HEK293 (cell line): ENCODE measurements around the gene EPHX1.

Source experiments
- ZNF544 ChIP-seq: fragments of 450-650 bp; formaldehyde crosslinking; IDR thresholded peaks from 2 replicates; pipeline ENCODE4 v1.5.0; 2017; ENCODE audit warnings: missing biosample characterization, missing genetic modification characterization
- ZNF555 ChIP-seq: fragments of 450-650 bp; formaldehyde crosslinking; conservative IDR thresholded peaks from 2 replicates; pipeline ENCODE4 v1.5.1; 2017; ENCODE audit warnings: missing biosample characterization, mild to moderate bottlenecking, missing genetic modification characterization, inconsistent platforms
- TF ChIP-seq, protein P1 (sequence below): fragments of 450-650 bp; formaldehyde crosslinking; optimal IDR thresholded peaks from 2 replicates; pipeline ENCODE3; 2016; ENCODE audit warnings: missing biosample characterization, mild to moderate bottlenecking, missing genetic modification characterization
- TF ChIP-seq, protein P2 (sequence below): fragments of 450-650 bp; formaldehyde crosslinking; IDR thresholded peaks from 2 replicates; pipeline ENCODE4 v1.5.1; 2016; ENCODE audit warnings: missing biosample characterization, missing genetic modification characterization
- TF ChIP-seq, protein P3 (sequence below): fragments of 450-650 bp; formaldehyde crosslinking; IDR thresholded peaks from 2 replicates; pipeline ENCODE4 v1.5.1; 2016; ENCODE audit warnings: missing biosample characterization, missing genetic modification characterization
- TF ChIP-seq, protein P4 (sequence below): sonication (generic); formaldehyde crosslinking; IDR thresholded peaks from 2 replicates; pipeline ENCODE4 v1.8.1; 2022; ENCODE audit warnings: mild to moderate bottlenecking, moderate library complexity, missing genetic modification reagents

DNA sequence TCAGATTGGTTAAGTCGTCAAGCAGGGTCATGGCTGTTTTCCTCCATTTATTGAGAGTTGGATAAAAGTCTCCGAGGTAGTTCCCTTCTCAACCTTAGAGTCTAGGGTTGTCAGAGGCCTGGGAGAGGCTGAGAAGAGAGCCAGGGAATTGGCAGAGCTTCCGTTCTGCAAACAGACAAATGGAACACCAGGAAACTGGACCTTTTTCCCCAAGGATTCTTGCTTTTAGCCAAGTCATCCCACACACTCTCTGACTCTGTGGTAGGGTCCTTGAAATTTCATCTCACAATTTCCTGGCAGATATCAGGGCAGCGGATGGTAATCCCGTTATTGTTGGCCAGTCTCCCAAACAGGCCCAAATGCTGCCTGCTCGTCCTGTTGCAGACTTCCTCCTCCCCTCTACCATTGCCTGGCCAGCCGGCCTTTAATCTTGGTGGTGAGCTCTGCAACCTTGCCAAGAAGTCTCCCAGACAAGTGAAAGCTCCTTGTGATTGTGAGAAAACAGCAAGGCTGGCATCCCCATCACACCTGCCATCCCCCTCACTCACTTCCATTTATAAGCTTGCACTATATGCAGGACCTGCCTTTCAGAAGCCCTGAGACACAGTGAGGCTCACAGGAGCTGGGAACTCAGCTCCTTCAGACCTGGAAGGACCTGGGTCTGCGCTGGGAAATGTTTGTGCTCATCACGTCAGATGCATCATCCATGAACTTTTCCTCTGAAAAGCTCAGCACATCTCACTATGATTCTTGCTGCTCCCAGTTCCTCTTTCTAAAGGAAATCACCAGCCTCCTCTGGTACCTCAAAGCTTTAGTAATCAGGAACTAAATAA, 46.0 kb upstream of the EPHX1 start:
- TF ChIP-seq, protein P1, sequence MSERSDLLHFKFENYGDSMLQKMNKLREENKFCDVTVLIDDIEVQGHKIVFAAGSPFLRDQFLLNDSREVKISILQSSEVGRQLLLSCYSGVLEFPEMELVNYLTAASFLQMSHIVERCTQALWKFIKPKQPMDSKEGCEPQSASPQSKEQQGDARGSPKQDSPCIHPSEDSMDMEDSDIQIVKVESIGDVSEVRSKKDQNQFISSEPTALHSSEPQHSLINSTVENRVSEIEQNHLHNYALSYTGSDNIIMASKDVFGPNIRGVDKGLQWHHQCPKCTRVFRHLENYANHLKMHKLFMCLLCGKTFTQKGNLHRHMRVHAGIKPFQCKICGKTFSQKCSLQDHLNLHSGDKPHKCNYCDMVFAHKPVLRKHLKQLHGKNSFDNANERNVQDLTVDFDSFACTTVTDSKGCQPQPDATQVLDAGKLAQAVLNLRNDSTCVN (tag by site-specific recombination): no peak
- no peak for TF ChIP-seq ZNF544 (tag by site-specific recombination)
- TF ChIP-seq, protein P2, sequence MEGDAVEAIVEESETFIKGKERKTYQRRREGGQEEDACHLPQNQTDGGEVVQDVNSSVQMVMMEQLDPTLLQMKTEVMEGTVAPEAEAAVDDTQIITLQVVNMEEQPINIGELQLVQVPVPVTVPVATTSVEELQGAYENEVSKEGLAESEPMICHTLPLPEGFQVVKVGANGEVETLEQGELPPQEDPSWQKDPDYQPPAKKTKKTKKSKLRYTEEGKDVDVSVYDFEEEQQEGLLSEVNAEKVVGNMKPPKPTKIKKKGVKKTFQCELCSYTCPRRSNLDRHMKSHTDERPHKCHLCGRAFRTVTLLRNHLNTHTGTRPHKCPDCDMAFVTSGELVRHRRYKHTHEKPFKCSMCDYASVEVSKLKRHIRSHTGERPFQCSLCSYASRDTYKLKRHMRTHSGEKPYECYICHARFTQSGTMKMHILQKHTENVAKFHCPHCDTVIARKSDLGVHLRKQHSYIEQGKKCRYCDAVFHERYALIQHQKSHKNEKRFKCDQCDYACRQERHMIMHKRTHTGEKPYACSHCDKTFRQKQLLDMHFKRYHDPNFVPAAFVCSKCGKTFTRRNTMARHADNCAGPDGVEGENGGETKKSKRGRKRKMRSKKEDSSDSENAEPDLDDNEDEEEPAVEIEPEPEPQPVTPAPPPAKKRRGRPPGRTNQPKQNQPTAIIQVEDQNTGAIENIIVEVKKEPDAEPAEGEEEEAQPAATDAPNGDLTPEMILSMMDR: no peak
- TF ChIP-seq, protein P3, sequence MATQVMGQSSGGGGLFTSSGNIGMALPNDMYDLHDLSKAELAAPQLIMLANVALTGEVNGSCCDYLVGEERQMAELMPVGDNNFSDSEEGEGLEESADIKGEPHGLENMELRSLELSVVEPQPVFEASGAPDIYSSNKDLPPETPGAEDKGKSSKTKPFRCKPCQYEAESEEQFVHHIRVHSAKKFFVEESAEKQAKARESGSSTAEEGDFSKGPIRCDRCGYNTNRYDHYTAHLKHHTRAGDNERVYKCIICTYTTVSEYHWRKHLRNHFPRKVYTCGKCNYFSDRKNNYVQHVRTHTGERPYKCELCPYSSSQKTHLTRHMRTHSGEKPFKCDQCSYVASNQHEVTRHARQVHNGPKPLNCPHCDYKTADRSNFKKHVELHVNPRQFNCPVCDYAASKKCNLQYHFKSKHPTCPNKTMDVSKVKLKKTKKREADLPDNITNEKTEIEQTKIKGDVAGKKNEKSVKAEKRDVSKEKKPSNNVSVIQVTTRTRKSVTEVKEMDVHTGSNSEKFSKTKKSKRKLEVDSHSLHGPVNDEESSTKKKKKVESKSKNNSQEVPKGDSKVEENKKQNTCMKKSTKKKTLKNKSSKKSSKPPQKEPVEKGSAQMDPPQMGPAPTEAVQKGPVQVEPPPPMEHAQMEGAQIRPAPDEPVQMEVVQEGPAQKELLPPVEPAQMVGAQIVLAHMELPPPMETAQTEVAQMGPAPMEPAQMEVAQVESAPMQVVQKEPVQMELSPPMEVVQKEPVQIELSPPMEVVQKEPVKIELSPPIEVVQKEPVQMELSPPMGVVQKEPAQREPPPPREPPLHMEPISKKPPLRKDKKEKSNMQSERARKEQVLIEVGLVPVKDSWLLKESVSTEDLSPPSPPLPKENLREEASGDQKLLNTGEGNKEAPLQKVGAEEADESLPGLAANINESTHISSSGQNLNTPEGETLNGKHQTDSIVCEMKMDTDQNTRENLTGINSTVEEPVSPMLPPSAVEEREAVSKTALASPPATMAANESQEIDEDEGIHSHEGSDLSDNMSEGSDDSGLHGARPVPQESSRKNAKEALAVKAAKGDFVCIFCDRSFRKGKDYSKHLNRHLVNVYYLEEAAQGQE (tag by site-specific recombination): no peak
- TF ChIP-seq, protein P4, sequence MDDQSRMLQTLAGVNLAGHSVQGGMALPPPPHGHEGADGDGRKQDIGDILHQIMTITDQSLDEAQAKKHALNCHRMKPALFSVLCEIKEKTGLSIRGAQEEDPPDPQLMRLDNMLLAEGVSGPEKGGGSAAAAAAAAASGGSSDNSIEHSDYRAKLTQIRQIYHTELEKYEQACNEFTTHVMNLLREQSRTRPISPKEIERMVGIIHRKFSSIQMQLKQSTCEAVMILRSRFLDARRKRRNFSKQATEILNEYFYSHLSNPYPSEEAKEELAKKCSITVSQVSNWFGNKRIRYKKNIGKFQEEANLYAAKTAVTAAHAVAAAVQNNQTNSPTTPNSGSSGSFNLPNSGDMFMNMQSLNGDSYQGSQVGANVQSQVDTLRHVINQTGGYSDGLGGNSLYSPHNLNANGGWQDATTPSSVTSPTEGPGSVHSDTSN (CRISPR knock-in tag): no peak
- no peak for TF ChIP-seq ZNF555 (tag by site-specific recombination)
